Stomach (tissue), 4 donors: Measurements from ENCODE around the gene IGLL1.
"Not testable (repeated sequence)": the region's sequence is repeated elsewhere in the genome, so short reads cannot be mapped to it uniquely, and the experiment has no call there.

Source experiments
- CTCF ChIP-seq, 7 experiments: fragments of 450-650 bp in 4 of 7; fragments of 200-600 bp in 3 of 7; sonication (generic) in 3 of 7; IDR thresholded peaks; one replicate each; pipeline ENCODE4 v1.5.1; 2016 to 2019; ENCODE audit warnings: antibody characterized with exemption in 7 of 7, control low read depth in 2 of 7, mild to moderate bottlenecking in 1 of 7
- EP300 ChIP-seq: sonication (generic); formaldehyde crosslinking; IDR thresholded peaks from one replicate; pipeline ENCODE4 v1.6.1; 2017; ENCODE audit warnings: antibody characterized with exemption
- POLR2A ChIP-seq, 4 donors: fragments of 450-650 bp; IDR thresholded peaks; one replicate each; pipeline ENCODE4 v1.6.1; 2016; ENCODE audit warnings: antibody characterized with exemption in 4 of 4, control low read depth in 2 of 4, mild to moderate bottlenecking in 1 of 4, moderate library complexity in 1 of 4
- POLR2AphosphoS5 ChIP-seq, 3 donors: sonication (generic); formaldehyde crosslinking; IDR thresholded peaks; one replicate each; pipeline ENCODE4 v1.6.1; 2016; ENCODE audit warnings: antibody characterized with exemption in 3 of 3

GRCh38 chr22:23537830-23538695, 42.0 kb downstream of the IGLL1 start:
- TF ChIP-seq POLR2AphosphoS5 (IDR thresholded peaks at IDR 0.05); CTCF (IDR thresholded peaks at IDR 0.05); EP300; POLR2A (IDR thresholded peaks at IDR 0.05): not testable (repeated sequence)
